Stimulated activated CD4-positive, alpha-beta T cell treated with anti-CD3 and anti-CD28 coated beads, TNF-alpha, amount 100 ng/mL, for 48 hours (primary cell): ENCODE data around the gene FAAP100.

Experiments used
- DNase-seq, 3 donors: peaks; one replicate each; pipeline ENCODE4 v3.0.0-alpha.2; 2020; ENCODE audit warnings: low read depth in 3 of 3

FAAP100 gene

DNA sequence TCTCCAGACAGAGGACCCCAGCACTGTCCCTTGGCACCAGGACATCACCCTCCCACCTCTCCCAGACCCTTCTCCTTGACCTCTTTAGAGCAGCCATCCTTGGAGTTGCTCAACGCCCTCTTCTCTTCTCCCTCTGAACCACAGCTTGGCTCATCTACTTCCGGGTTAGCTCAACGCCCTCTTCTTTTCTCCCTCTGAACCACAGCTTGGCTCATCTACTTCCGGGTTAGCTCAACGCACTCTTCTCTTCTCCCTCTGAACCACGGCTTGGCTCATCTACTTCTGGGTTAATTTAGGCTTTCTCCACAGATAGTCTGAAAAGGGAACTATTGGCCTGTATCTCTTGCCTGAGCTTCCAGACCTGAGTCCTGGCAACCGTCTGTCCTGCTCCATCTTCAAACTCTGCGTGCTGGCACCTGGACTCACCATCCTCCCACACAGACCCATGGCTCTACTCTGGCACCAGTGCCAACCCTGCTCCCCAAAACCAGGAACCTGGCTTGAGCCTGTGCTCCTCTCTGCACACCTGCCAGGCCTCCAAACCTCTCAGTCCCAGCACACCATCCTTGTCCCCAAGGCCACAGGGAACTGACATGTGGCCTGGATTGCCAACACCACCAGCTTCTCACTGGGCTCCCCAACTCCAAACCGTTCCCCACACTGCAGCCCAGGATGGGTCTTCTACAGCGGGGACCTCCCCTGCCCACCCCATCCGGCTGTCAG is 25.3 kb upstream of the FAAP100 start:
- DNase-seq = no peak

DNA sequence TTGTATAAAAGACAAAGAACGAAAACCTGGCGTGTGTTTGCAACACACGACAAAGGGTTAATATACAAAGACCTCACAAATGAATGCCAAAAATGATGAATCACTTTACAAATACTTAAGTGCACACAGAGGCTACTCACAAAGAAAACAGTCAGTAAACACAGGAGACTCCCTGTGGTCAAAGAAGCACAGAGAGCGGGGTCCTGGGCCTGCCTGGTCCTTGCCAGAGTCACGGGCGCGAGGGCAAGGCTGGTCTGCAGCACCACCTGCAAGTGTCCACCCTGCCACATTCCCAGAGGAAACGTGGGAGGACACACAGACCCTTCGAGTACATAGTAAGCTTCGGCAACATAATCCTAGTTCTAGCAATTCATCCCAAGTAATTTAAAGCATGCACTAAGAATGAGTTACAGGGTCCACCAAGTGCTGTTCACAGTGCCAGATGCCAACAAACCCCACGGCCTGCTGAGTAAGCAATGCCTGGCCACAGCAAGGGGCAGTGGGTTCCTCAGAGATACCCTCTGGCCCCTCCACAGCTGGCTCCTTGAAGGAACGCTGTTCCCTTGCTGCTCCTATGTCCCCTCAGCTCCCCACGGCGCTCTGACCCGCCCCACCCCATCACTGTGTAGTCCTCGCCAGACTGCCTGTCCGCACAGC is 24.6 kb upstream of the FAAP100 start:
- no peak for DNase-seq

GRCh38 chr17:81575836-81576235 is 23.7 kb upstream of the FAAP100 start:
- DNase-seq = no peak

GRCh38 chr17:81574643-81574956 is 22.4 kb upstream of the FAAP100 start:
- DNase-seq = no peak

DNA sequence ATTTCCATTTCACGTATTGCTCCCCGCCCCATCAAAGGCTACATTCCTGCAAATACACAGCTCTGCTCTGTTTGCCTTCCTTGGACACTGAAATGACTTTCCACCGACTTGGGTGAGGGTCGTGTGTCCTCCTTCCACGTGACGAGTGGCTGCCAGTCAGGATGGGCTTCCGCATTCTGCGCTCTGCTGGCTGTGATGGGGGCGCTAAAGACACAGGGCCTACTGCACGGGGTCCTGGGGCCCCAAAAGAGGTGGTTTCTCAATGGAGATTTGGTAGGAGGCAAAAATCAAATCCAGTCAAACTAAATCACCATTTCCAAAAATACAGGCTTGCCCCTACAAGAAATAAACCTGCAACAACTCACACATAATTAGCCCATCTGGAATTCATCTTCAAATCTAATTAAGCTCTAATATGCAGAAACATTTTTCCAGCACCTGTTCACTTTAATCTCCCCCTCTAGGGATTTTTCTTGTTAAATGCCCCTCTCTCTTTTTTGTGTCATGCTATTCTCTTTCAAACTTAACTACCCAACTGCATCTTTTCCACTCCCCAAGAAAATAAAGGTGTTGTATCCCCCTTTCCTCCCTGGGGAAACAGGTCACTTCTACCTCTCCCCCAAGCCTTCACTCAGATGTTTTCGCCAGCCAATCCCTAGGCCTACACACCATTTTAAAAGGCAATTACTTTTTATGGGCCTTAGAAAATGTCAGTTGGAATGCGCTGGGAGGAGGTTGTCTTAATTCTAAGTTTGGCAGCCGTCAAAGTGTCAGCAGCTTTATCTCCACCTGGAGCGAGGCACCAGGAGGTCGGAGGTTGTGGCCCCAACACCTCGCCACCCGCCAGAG is 21.9 kb upstream of the FAAP100 start:
- DNase-seq = no peak

GRCh38 chr17:81572563-81573168 is 20.5 kb upstream of the FAAP100 start:
- no peak for DNase-seq

DNA sequence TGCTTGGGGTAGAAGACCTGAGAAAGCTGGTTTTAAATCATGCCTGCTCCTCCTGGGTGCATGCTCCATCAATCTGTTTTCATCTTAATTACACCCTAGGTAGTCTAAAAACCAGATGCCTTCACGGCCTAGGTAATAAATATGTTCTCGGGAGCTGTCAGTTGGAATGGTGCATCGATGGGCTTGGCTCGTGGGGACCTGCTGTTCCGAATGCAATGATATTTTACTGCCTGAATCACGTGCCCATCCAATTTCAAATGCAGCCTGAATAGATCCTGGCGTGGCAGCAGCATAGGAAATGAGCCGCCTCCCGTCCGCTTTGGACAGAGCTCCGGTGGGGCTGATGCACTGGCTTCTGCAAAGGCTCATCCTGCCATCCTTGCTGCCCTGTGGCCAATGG is 18.8 kb upstream of the FAAP100 start:
- no peak for DNase-seq

DNA sequence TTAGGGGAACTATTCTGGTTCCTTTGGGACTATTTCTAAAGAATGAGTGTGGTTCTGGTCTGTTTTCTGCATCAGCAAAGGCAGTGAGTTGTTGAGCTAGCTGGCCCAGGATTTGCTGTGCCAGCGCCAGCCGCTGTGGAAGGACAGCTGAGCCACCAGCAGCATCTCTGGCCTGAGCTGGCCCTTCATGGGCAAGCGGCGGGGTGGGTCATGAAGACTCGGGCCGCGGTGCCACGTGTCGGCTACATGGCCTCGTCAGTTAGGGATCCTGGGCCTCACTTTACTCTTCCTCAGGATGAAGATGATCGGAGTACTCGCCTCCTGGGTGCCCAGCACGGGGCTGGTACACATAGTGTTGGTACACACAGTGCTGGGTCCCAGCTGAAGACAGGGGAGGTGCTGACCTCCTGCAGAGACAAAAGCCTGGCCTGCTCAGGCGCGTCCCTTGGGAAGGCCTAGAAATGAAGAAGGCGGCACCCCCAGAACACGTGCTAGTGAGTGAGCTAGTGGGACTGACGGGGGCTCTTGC is 17.9 kb upstream of the FAAP100 start:
- DNase-seq = no peak

DNA sequence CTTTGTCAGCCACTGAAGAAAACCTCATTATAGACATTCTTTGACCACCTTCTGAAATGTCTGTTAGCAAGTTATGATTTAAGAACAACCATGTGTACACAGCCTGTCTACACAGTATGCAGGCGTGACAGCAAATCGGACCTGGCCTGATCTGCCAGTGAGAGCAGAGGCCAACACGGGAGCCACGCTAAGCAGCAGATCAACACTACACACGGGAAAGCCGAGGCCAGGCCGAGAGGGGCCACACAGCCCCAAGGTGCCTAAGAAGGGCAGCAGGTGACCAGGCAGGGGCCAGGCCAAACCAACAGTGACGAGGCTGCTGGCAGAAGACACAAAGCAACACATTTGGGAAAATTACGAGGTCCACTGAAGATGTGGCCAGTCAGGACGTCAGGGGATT is 16.3 kb upstream of the FAAP100 start:
- DNase-seq = no peak

DNA sequence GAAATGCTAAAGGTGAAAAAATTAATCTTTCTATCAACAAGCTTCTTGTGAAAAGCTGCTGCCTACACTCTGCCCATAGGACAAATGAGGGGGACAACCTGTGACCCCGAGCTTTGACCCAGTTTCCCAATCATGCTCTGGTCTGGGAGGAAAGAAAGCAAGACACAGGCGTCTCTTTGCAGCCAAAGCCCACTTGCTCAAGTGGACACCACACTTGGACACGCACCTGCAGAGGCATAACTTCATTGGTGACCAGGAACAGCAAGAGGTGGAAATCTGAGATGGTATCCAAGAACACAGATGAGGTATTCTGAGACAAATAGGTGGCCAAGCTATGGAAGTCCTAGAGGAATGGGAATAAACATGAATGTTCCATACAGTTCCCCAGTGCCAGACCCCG is 15.0 kb upstream of the FAAP100 start:
- DNase-seq = no peak

DNA sequence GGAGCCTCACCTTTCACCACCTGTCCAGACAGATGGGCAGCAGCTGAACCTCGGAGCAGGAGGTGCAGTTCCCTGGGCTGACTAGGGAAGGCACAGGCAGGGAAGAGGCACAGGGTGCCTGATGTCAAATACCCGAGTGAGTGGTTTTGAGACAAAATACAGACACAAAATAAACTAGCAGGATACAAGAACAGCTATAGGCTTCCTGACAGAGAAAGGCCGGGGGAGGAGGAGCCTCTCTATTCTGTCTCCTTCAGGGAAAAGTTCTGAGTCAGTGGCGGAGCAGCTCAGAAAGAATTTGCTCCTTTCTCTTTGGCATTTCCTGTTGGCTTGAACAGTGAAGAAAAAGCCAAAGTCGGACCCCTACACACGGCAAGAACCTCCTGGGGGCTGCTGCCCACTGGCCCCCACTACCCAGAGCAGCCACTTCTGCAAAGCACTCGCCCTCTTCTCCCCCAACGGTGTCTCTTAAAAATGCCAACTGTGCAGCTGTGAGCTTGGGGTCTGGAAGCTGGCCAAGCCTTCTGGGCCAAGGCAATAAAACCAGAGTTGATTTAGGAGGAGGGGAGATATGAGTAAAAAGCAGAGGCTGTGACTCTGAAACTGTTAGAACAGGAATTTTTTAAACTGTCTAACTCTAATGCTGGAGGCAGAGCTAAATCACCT is 14.4 kb upstream of the FAAP100 start:
- DNase-seq = no peak

GRCh38 chr17:81565231-81565630 is 13.1 kb upstream of the FAAP100 start:
- no peak for DNase-seq

DNA sequence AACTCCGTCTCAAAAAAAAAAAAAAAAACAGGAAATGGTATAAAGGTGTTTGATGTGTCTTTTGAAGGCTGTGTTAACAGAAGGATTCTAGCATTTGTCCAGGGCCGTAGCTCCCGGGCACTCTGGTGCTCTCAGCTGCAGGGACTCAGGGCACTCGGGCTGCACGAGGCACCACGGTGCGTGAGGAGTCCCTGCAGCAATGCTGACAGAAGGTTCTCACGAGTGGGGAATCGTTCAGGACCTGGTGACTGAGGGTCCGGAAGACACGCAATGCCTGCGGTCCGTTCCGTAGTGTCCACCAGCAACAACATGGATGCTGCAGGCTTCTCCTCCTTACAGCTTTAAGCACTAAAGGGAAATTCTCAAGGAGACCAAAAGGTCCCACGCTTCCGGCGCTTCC is 12.6 kb upstream of the FAAP100 start:
- no peak for DNase-seq

DNA sequence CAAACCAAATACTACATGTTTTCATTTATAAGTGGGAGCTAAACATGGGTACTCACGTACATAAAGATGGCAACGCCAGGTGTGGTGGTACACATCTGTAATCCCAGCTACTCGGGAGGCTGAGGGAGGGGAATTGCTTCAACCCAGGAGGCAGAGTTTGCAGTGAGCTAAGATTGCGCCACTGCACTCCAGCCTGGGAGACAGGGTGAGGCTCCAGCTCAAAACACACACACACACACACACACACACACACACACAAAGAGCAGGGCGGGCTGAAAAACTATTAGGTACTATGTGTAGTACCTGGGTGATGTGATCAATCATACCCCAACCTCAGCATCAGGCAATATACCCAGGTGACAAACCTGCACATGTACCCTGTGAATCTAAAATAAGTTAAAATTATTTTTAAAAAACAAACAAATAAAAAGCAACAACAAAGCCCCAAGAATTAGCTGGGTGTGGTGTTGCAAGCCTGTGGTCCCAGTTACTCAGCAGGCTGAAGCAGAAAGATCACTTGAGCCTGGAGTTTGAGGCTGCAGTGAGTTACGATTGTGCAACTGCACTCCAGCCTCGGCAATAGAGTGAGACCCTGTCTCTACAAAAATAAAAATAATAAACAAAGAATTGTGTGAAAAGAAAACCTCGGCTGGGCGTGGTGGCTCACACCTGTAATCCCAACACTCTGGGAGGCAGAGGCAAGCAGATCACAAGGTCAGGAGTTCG is 11.9 kb upstream of the FAAP100 start:
- DNase-seq = no peak

- DNase-seq = no peak
Measured at GRCh38 chr17:81561494-81561885, 9.3 kb upstream of the FAAP100 start.

GRCh38 chr17:81558941-81559806 is 7.0 kb upstream of the FAAP100 start:
- no peak for DNase-seq

DNA sequence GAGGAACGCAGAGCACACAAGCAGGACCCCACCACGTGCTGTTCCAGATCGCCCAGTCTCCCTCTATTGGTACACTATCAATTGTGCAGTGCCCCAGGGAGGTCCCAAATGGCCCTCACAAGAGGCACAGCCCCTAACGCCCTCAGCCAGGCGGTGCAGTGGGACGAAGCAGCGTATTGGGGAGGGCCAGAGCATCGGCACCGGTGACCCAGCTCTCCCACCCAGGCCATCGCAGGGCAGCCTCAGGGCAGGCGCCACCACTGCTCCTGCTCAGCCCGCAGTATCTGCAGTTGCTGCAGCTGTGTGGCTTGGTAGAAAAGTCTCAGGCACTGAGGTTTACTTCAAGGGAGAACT is 5.9 kb upstream of the FAAP100 start:
- no peak for DNase-seq

- DNase-seq = no peak
Measured at GRCh38 chr17:81557276-81558114, 5.3 kb upstream of the FAAP100 start.

GRCh38 chr17:81556863-81557262 is 4.7 kb upstream of the FAAP100 start:
- DNase-seq = no peak
